GM19467 (cell line): ENCODE results near the gene ANKRD55.
A peak's percentile ranks its signal among the peaks of the same experiment; 100 is the strongest.
"Not testable (repeated sequence)": the region's sequence is repeated elsewhere in the genome, so short reads cannot be mapped to it uniquely, and the experiment has no call there.

ENCODE experiments used
- ATAC-seq: cut with Tn5 transposase; IDR thresholded peaks from one replicate; pipeline ENCODE4 v1.9.1; 2021; ENCODE audit warnings: mild to moderate bottlenecking, moderate library complexity; ENCODE audit not compliant: unreplicated experiment

Gene ANKRD55

DNA sequence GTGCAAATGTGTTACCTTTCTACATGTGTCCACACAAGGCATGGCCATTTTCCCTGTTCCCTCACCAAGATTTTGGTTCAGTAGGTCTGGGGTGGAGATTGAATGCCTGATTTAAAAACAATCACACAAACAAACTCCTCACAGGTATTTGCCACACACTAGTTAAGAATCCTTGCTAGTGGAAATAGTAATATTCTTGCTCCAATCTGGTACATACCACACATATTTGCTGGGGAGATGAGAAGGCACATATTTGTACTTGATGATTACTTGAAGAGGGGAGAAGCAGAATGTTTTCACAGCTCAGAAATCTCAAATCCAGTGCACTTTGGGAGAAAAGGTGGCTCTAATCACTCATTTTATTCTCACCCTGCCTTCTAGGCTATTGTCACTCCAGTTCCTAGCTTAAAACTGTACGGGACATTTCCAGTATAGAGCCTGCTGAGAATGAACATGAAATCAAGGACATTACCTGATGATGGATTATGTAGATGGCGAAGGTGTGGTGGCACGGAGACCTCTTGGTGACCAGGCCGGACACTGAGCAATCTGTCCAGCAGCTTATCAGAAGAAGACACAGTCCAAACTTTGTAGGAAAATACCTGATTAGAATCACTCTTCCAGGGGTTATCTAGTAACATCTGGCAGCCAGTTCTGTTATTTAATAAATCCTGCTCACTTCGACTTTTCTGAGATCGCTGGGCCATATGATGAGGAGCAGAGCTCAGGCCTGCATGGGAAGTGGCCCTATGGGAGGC lies 122.3 kb downstream of the ANKRD55 start:
- ATAC-seq, result no peak

DNA sequence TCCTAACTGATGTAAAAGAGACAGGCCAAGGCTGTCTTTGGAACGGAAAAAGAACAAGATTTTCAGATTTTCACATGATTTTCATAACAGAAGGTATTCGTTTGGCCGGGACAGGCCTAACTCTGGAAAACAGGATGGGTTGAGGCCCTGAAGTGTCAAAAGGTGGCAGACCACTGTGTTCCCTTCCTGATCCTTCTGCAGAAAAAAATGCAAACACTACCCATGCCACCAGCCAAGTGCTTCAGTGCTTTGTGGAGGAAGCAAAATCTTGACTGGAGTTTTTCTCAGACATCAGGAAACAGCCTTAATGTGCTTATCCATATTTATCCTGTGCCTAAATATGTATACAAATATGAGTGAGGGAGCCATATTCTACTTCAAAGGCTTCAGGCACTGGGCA lies 124.9 kb downstream of the ANKRD55 start:
- no peak for ATAC-seq

DNA sequence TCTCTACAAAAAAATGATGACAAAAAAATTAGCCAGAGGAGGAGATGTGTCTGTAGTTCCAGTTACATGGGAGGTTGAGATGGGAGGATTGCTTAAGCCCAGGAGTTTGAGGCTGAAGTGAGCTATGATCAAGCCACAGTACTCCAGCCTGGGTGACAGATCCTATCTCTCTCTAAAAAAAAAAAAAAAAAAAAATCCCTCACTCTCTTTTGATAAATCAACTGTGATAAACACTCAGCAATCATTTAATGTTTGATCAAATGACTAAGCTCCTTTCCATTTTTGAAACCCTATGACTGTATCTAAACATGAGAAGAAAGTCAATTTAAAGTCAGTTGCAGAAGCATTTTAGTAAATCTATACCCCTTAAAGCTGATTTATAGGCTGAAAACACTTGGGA lies 126.3 kb downstream of the ANKRD55 start:
- ATAC-seq, result no peak

DNA sequence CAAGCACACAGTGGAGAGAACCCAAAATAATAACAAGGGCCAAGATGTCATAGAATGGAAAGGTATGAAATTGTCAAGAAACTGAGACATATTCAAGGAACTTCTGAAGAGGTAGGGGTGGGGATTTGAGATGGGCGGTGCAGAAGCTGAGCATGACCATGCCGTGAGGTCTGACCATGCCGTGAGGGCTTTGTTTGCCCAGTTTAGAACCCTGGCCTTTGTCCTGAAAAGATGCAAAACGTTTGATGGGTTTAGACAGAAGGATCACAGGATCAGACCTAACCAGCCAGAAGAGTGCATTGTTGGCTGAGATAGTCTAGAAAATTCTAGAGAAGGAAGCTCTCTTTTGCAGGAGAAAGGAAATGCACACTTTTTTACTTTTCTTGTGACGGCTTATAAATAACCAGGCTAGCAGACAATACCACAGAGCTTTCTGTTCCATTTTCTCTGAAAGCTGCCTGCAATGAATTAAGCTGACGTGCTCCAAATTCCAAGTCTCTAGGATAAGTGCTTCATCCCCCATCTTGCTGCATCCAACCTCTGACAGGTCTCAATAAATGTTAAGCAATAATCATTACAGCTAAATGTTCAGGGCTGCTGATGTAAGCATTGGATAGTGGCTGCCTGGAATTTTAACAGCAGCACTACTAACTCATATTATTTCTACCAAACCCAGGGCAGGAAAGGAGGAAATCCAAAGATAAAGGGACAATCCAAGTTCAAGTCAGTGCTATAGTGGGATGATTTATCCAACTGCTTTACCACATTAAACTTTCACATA lies 127.4 kb downstream of the ANKRD55 start:
- ATAC-seq, result no peak

DNA sequence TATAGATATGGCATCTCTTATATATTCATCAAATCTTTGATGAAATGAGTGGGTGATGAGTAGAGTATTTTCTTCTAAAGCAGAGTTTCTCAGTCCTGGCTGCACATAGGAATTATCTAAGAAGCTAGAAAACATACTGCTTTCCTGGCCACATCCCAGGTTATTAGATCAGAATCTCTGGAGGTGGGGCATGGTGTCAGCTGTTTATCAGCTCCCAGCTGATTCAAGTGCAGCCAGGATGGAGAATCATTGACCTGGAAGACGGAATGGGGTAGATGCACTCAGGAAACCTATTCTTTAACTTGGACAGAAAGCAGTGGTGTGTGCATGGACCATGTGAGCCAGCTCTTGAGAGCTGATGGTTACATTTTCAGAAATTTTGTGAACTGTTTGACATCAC lies 130.2 kb downstream of the ANKRD55 start:
- no peak for ATAC-seq

DNA sequence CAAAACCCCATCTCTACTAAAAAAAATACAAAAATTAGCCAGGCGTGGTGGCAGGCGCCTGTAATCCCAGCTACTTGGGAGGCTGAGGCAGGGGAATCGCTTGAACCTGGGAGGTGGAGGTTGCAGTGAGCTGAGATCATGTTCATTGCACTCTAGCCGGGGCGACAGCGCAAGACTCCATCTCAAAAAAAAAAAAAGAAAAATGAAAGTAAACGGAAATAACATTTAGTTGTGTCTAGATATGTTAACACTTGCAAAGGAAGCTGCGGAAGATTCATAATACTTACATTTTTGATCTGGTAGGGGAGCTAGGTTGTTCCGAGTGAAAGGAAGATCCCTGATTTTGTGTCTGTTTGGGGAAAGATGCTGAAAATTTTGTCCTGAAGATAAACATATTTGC lies 130.9 kb downstream of the ANKRD55 start:
- ATAC-seq, result not testable (repeated sequence)

DNA sequence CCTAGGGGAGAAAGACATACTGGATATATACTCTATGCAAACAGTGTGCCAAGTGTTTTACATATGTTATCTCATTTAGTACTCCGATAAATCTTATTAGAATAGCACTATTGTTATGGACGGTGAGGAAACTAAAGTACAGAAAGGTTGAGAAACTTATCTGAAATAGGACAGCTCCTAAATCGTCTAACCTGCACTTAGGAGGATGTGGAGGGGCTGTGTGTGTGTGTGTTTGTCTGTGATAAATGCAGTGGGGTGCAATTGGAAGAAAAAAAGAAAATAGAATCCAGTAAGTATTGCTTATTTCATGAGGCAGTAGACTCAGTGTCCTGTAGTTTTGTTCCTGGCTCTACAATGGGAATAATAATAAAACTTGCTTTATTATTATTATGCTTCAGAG lies 131.9 kb downstream of the ANKRD55 start:
- ATAC-seq, result no peak

DNA sequence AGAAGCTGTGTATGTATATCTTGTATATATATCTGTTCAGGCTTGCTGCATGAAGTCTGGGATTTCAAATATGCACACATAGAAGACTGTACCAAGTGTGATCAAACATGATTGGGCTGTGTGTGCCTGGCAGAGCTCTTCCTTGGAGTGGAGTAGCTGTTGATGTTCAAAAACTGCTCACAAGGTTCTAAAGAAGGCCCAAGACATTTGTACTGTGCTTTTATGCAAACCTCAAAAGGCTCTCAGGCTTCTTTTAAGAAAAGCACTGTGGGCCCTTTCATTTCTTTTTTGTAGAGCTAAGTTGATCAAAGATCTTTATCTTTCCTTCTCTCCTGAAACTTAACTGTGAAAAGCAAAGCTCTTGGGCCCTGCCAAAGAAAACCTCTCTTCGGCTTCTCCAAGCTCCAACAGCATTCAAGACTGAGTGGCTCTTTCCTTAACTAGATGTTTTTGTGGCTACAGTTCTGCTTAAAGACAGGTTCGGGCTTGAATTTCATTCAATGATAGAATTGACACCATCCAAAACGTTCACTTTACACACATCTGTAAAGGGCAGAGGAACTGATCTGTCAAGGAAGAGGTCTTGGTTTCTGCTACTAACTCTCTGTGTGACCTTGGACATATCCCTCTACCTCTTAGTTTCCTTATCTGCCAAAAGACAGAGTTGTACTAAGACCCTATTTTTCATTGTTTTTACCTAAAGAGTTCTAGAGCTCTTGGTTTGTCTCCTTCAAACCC lies 132.5 kb downstream of the ANKRD55 start:
- ATAC-seq, result no peak

DNA sequence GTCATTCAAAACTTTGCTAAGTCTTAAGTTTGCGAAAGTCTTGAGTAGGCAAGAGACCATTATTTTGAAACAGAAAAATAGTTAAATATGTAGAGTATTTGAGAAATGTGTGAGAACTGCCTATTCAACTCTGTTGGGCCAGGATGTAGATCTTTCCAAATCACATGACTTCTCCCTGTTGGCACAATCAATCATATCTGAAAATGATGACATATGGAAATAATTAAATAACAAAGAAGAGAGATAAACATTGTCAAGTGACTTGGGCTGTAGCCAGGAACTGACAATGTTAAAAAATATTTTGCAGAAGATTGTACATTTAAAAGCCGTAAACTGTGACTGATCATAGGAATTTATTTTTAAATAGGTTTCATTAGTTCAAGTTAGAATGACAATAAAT lies 133.8 kb downstream of the ANKRD55 start:
- no peak for ATAC-seq

DNA sequence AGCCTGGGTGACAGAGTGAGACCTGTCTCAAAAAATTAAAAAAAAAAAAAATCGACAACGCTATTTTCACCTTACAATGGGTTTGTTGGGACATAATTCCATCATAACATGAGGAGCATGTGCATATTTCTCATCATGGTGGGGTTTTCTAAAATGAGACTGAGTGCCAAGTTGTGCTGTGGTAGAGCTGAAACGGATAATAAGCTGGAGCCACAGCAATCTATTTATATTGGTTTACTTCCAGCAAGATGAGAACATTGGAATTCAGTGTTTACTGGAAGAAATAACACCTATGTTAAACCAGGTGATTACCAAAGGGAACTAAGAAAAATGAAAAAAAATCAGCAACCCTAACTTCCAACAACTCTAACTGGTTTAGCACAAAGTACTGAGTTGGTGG lies 136.1 kb downstream of the ANKRD55 start:
- no peak for ATAC-seq

DNA sequence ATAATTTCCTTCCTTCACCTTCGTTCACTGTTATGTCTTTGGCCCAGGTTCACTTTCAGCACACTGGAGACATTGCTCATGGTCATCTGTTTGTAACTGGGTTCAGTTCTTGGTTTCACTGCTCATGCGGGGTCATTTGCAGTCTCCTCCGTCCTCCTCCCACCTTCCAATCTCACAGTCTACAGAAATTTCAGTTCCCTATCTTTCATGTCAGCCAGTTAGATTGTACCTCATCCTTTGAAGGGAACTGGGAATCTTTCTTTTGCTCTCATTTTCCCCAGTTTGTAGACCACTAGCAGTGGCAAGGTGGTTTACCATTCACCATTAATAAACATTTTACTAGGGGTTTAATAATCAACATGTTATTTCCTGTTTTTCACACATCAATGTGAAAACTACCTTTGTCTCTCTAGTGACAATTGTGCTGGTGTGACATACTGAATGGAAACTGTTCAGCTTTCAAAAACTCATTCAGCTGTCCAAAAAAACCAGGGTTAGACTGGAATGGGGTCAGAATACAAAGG lies 137.5 kb downstream of the ANKRD55 start:
- ATAC-seq, result peak; percentile 74

DNA sequence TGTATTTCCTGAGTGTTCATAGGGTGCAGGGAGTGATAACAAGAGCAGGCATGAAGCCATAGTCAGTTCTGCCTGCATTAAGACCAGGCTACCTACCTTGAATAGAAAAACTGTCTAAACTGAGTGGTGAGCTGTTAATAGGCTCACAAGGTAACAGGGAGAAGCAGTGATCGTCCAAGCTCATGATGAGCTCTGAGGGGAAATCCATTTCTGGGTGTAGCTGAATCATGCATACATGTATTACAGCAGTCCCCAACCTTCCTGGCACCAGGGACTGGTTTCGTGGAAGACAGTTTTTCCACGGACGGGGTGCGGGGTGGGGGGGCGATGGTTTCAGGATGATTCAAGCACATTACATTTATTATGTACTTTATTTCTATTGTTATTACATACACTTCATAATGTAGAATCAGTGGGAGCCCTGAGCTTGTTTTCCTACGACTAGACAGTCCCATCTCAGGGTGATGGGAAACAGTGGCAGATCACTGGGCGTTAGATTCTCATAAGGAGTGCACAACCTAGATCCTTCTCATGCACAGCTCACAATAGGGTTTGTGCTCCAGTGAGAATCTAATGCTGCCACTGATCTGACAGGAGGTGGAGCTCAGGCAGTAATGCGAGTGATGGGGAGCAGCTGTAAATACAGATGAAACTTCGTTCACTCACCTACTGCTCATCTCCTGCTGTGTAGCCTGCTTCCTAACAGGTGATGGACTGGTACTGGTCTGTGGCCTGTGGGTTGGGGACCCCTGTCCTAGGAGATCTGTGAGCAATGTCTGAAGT lies 138.4 kb downstream of the ANKRD55 start:
- peak; percentile 6 for ATAC-seq

DNA sequence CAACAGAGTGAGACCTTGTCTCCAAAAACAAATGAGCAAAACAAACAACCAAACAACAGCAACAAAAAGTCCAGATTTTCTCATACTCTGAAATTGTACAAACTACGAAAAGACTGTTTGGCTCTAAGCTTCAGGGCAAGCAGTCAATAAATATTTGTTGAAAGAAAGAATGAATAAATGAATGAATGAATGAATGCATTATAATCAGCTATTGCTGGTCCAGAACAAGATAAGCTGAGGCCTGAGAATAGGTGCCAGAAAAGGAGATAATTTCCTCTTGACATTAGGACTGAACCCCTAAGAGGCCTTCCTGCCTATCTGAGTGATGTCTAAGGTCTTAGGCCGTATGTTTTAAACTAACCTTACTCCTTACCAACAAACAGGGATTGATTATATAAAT lies 139.2 kb downstream of the ANKRD55 start:
- ATAC-seq, result no peak

DNA sequence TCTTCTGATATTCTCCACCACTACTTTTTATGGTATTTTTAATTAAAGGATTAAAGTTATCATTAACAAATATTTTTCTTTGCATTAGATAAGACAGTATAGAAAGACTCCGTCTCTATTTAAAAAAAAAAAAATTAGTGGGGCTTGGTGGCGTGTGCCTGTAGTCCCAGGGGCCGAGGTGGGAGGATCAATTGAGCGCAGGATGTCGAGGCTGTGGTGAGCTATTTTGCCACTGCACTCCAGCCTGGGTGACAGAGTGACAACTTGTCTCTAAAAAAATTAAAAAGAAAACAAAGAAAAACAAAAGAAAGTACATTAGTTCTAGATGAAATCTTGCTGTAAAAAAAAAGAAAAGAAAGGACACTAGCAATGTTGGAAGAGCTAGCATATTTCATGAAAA lies 141.0 kb downstream of the ANKRD55 start:
- no peak for ATAC-seq

DNA sequence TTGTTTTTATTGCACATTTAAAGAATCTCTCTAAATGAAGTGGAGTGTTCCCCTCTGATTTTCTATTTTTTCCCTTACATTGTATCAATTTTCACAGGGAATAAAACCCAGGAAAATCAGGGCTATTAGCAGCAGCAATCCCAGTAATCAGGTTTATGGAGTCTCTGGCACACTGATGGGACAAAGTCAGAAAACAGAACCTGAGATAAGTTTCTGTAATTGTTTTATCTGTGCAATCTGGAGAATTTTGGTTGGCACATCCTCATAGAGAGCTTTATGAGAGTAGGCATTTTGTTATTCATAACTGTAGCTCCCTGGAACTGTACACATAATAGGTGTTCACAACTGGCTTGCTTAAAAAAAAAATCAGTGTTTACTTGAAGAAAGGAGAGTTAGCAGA lies 141.5 kb downstream of the ANKRD55 start:
- ATAC-seq, result no peak

DNA sequence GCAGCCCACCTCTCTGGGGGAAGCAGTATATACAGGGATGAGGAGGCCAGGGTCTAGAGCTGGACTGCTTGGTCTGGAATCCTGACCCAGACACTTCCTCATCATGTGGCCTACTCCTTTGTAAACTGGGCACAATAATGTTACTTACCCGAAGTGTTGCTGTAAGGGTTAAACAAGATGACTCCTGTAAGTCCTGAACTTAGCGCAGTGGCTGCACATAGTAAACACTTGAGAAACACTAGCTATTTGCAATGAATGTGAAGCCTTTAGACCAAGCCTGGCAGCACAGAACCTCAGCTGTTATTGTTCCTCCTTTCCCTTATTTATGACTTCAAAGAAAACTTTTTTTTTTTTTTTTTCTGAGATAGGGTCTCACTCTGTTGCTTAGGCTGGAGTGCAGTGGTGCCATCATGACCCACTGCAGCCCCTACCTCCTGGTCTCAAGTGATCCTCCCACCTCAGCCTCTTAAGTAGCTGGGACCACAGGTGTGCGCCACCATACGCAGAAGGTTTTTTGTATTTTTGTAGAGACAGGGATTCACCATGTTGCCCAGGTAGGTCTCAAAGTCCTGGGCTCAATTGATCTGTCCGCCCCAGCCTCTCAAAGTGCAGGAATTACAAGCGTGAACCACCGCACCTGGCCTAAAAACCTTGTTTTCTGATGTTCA lies 142.2 kb downstream of the ANKRD55 start:
- ATAC-seq, result no peak

DNA sequence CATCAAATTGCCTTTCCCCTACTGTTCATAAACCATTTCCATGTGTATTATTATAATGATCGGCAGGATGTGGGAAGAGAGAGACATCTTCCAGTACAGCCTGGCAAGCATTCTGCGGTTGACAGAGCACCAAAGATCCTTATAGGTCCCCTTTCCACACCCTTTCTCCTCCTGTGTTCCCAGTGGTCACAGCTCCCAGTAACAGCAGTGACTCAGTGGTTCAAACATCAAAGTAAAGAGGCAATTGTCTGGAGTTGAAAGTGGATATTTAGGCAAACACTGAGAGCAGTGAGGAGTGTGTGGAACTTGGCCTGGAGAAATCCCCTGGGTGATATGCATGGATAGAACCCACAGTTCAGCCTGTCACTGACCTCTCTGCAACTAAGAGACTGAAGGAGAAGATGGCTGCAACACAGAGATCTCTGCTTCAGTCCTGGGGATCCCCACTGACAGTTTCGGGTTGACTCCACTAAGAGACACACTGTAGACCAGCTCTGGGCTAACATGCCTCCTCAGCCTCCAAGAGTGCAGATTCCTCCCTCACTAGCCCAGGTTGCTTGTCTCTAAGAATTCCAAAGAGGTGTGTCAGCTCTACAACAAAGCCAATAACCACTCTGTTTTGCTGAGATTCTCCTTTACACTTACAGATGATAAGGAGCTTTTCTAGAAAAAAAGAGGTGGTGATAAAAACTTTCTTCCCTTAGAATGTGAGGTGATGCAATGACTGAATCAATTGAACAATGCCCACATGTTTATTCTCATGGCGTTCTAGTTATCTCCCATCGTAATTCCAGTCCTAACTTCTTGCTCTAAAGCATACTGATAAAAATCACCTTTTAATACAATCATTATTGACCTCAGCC lies 143.9 kb downstream of the ANKRD55 start:
- ATAC-seq, result peak; percentile 79

DNA sequence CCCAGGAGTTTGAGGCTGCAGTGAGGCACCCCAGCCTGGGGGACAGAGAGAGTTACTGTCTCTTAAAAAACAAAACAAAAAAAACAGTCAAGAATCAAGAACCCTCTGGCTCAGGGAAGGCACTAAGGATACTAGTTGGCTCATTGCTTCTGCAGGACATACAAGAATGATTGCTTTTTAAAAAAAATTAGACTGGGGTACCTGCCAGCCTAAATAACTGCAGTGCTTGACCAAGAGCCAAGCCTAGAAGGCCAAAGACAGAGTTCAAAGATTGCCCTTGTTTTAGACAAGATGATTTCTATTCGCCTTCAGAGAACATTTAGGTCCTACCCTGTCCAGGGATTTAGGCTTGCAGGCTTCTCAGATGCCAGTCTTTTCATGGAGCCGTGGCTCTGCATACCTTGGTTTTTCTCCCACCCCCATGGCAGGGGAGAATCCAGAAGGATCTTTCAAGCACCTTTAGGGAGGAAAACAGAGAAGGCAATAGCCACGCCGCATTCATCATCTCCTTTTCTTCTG lies 144.6 kb downstream of the ANKRD55 start:
- no peak for ATAC-seq

DNA sequence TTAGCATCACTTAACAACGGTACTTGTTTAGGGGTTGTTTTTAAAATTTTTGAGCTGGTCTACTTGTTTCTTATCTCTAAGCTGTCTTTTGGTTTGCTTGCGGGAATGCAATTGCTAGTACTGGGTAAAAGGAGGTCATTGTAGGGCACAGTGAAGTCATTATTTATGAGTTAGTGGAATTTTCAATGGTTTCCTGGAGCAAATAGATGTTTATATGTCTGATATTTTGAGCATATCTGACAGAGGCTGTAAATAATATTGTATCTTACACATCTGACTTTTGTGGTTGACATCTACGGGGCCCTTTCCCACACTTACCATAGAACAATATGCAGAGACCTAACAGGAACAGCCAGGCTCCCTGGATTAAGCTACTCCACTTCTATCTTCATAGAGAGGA lies 147.9 kb downstream of the ANKRD55 start:
- ATAC-seq, result no peak
